ENCODE data around the gene CNTROB.

DNA sequence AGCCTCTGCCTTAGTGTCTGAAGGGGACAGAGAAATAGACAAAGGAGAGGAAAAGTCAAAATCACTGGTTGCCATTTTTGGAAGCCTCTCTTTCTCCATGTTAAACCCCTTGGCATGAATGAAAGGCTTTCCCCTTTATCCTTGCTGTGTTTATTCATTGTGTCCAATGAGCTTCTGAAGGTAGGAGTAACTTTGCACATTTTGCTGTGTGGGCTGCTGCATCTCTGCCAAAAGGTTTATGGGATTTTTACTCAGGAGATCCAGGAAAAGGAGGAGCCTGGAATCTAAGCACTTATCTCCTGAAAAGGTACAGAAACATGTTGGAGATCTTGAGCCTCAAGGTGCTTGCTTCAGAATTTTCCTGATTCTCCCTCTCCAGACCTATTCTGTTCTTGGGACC lies 3.9 kb downstream of the CNTROB start:
- TF ChIP-seq, protein P1, sequence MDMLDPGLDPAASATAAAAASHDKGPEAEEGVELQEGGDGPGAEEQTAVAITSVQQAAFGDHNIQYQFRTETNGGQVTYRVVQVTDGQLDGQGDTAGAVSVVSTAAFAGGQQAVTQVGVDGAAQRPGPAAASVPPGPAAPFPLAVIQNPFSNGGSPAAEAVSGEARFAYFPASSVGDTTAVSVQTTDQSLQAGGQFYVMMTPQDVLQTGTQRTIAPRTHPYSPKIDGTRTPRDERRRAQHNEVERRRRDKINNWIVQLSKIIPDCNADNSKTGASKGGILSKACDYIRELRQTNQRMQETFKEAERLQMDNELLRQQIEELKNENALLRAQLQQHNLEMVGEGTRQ (IDR thresholded peaks at IDR 0.05): no peak
- TF ChIP-seq CEBPB (IDR thresholded peaks at IDR 0.05): no peak
- no peak for TF ChIP-seq ZFP36 (IDR thresholded peaks at IDR 0.05; ENCODE audit: borderline replicate concordance, partially characterized antibody)
- TF ChIP-seq, protein P2, sequence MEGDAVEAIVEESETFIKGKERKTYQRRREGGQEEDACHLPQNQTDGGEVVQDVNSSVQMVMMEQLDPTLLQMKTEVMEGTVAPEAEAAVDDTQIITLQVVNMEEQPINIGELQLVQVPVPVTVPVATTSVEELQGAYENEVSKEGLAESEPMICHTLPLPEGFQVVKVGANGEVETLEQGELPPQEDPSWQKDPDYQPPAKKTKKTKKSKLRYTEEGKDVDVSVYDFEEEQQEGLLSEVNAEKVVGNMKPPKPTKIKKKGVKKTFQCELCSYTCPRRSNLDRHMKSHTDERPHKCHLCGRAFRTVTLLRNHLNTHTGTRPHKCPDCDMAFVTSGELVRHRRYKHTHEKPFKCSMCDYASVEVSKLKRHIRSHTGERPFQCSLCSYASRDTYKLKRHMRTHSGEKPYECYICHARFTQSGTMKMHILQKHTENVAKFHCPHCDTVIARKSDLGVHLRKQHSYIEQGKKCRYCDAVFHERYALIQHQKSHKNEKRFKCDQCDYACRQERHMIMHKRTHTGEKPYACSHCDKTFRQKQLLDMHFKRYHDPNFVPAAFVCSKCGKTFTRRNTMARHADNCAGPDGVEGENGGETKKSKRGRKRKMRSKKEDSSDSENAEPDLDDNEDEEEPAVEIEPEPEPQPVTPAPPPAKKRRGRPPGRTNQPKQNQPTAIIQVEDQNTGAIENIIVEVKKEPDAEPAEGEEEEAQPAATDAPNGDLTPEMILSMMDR (IDR thresholded peaks at IDR 0.05): no peak
- no peak for TF ChIP-seq HOXB13 (CRISPR knock-in tag; IDR thresholded peaks at IDR 0.05; ENCODE audit: low read depth)
- TF ChIP-seq POLR2A (IDR thresholded peaks at IDR 0.05; ENCODE audit: low read length): no peak
- TF ChIP-seq, protein P3, sequence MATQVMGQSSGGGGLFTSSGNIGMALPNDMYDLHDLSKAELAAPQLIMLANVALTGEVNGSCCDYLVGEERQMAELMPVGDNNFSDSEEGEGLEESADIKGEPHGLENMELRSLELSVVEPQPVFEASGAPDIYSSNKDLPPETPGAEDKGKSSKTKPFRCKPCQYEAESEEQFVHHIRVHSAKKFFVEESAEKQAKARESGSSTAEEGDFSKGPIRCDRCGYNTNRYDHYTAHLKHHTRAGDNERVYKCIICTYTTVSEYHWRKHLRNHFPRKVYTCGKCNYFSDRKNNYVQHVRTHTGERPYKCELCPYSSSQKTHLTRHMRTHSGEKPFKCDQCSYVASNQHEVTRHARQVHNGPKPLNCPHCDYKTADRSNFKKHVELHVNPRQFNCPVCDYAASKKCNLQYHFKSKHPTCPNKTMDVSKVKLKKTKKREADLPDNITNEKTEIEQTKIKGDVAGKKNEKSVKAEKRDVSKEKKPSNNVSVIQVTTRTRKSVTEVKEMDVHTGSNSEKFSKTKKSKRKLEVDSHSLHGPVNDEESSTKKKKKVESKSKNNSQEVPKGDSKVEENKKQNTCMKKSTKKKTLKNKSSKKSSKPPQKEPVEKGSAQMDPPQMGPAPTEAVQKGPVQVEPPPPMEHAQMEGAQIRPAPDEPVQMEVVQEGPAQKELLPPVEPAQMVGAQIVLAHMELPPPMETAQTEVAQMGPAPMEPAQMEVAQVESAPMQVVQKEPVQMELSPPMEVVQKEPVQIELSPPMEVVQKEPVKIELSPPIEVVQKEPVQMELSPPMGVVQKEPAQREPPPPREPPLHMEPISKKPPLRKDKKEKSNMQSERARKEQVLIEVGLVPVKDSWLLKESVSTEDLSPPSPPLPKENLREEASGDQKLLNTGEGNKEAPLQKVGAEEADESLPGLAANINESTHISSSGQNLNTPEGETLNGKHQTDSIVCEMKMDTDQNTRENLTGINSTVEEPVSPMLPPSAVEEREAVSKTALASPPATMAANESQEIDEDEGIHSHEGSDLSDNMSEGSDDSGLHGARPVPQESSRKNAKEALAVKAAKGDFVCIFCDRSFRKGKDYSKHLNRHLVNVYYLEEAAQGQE (IDR thresholded peaks at IDR 0.05): no peak
